ENCODE measurements around the gene KCNS3.

- TF ChIP-seq CTCF (conservative IDR thresholded peaks at IDR 0.05; ENCODE audit: low read length) (no peak), EZH2phosphoT487 (IDR thresholded peaks at IDR 0.05; ENCODE audit: borderline replicate concordance, low read depth, low read length) (no peak)
These were observed 91.2 kb downstream of the KCNS3 start for GRCh38 chr2:17969661-17970060.
